H9 (cell line): ENCODE measurements around the gene TCOF1. TPM values are rescaled to one million over a fixed set of nuclear protein-coding genes. Genes with fewer than 3 reads are reported as not detected.

ENCODE experiments used
- DNase-seq: peaks from one replicate; pipeline ENCODE4 v3.0.0-alpha.2; 2017
- H2AFZ ChIP-seq: one replicate; pipeline ENCODE4 v1.6.1; 2013; ENCODE audit warnings: mild to moderate bottlenecking, low read length, control low read depth, moderate library complexity
- H2AK5ac ChIP-seq: 2 replicates; pipeline ENCODE4 v1.6.1; 2013; ENCODE audit warnings: low read length, control low read depth, mixed read lengths; ENCODE audit not compliant: insufficient read length
- H2BK120ac ChIP-seq: one replicate; pipeline ENCODE4 v1.6.1; 2013; ENCODE audit warnings: low read depth, mild to moderate bottlenecking, low read length, control low read depth, inconsistent platforms; ENCODE audit not compliant: poor library complexity, severe bottlenecking
- H2BK12ac ChIP-seq: 2 replicates; pipeline ENCODE4 v1.6.1; 2013; ENCODE audit warnings: low read length, control low read depth, mixed read lengths, low read depth; ENCODE audit not compliant: insufficient read length
- H2BK15ac ChIP-seq: 2 replicates; pipeline ENCODE4 v1.6.1; 2013; ENCODE audit warnings: low read depth, low read length, control low read depth
- H2BK20ac ChIP-seq: one replicate; pipeline ENCODE4 v1.6.1; 2013; ENCODE audit warnings: low read depth, mild to moderate bottlenecking, low read length, control low read depth, inconsistent platforms; ENCODE audit not compliant: poor library complexity, severe bottlenecking
- H2BK5ac ChIP-seq: 2 replicates; pipeline ENCODE4 v1.6.1; 2013; ENCODE audit warnings: low read length, control low read depth, mixed read lengths; ENCODE audit not compliant: insufficient read length
- H3K14ac ChIP-seq: 2 replicates; pipeline ENCODE4 v1.6.1; 2013; ENCODE audit warnings: low read length, control low read depth; ENCODE audit not compliant: insufficient read depth
- H3K18ac ChIP-seq: 2 replicates; pipeline ENCODE4 v1.6.1; 2013; ENCODE audit warnings: low read depth, mild to moderate bottlenecking, mixed read lengths, low read length, control low read depth; ENCODE audit not compliant: insufficient read length
- H3K23ac ChIP-seq: 2 replicates; pipeline ENCODE4 v1.6.1; 2013; ENCODE audit warnings: low read length, control low read depth, mixed read lengths, low read depth; ENCODE audit not compliant: insufficient read length
- H3K23me2 ChIP-seq: 2 replicates; pipeline ENCODE4 v1.6.1; 2013; ENCODE audit warnings: low read depth, mild to moderate bottlenecking, mixed read lengths, low read length, control low read depth; ENCODE audit not compliant: insufficient read length, poor library complexity, severe bottlenecking
- H3K27ac ChIP-seq: 2 replicates; pipeline ENCODE4 v1.5.1; 2013; ENCODE audit warnings: low read length, control low read depth, mixed read lengths, low read depth; ENCODE audit not compliant: insufficient read length
- H3K27me3 ChIP-seq: 2 replicates; pipeline ENCODE4 v1.6.1; 2013; ENCODE audit warnings: low read length, control low read depth, inconsistent platforms; ENCODE audit not compliant: insufficient read depth
- H3K4ac ChIP-seq: 2 replicates; pipeline ENCODE4 v1.6.1; 2013; ENCODE audit warnings: low read depth, mild to moderate bottlenecking, control low read depth, inconsistent platforms, low read length, moderate library complexity
- H3K4me1 ChIP-seq: 2 replicates; pipeline ENCODE4 v1.6.1; 2013; ENCODE audit warnings: low read length, control low read depth, inconsistent platforms; ENCODE audit not compliant: insufficient read depth
- H3K4me2 ChIP-seq: 2 replicates; pipeline ENCODE4 v1.6.1; 2013; ENCODE audit warnings: low read length, control low read depth, mixed read lengths; ENCODE audit not compliant: insufficient read length, insufficient read depth
- H3K56ac ChIP-seq: 2 replicates; pipeline ENCODE4 v1.6.1; 2013; ENCODE audit warnings: low read depth, mild to moderate bottlenecking, mixed read lengths, low read length, control low read depth; ENCODE audit not compliant: insufficient read length
- H3K79me1 ChIP-seq: 2 replicates; pipeline ENCODE4 v1.6.1; 2013; ENCODE audit warnings: low read depth, mild to moderate bottlenecking, moderate library complexity, low read length, control low read depth, inconsistent platforms; ENCODE audit not compliant: insufficient read depth, poor library complexity, severe bottlenecking
- H3K79me2 ChIP-seq: 2 replicates; pipeline ENCODE4 v1.6.1; 2013; ENCODE audit warnings: low read length, control low read depth, inconsistent platforms; ENCODE audit not compliant: insufficient read depth
- H3K9ac ChIP-seq: 2 replicates; pipeline ENCODE4 v1.6.1; 2013; ENCODE audit warnings: low read length, control low read depth, mixed read lengths; ENCODE audit not compliant: insufficient read length; ENCODE audit errors: extremely low read depth
- H3K9me3 ChIP-seq: one replicate; pipeline ENCODE4 v1.6.1; 2013; ENCODE audit warnings: low read depth, low read length, inconsistent platforms; ENCODE audit not compliant: control insufficient read depth
- H3T11ph ChIP-seq: one replicate; pipeline ENCODE4 v1.6.1; 2013; ENCODE audit warnings: mild to moderate bottlenecking, low read length, control low read depth, inconsistent platforms
- H4K20me1 ChIP-seq: one replicate; pipeline ENCODE4 v1.6.1; 2013; ENCODE audit not compliant: control insufficient read depth, insufficient read length, insufficient read depth
- H4K5ac ChIP-seq: 2 replicates; pipeline ENCODE4 v1.6.1; 2013; ENCODE audit warnings: low read depth, mild to moderate bottlenecking, mixed read lengths, low read length, control low read depth; ENCODE audit not compliant: insufficient read length
- H4K8ac ChIP-seq: replicated peaks from 2 replicates; pipeline ENCODE4 v1.6.1; 2013; ENCODE audit warnings: low read length, control low read depth, mixed read lengths, low read depth; ENCODE audit not compliant: insufficient read length
- H4K91ac ChIP-seq: 2 replicates; pipeline ENCODE4 v1.6.1; 2013; ENCODE audit warnings: low read depth, mild to moderate bottlenecking, moderate library complexity, mixed read lengths, low read length, control low read depth; ENCODE audit not compliant: insufficient read length
- H3K27ac Mint-ChIP-seq, 3 experiments: 2 replicates in 2 of 3; 3 replicates in 1 of 3; pipeline ENCODE4 v1.8.0; 2020 to 2021; ENCODE audit warnings: mixed read lengths in 3 of 3, mild to moderate bottlenecking in 1 of 3, moderate library complexity in 1 of 3
- H3K27me3 Mint-ChIP-seq: 2 replicates; pipeline ENCODE4 v1.8.0; 2021; ENCODE audit warnings: low read depth, mild to moderate bottlenecking, moderate library complexity, mixed read lengths
- H3K36me3 Mint-ChIP-seq, 3 experiments: 2 replicates in 2 of 3; 3 replicates in 1 of 3; pipeline ENCODE4 v1.8.0; 2020 to 2021; ENCODE audit warnings: low read depth in 3 of 3, mixed read lengths in 3 of 3; ENCODE audit not compliant: insufficient read depth in 1 of 3
- H3K4me1 Mint-ChIP-seq, 2 experiments: 2 replicates each; pipeline ENCODE4 v1.8.0; 2020; ENCODE audit warnings: mixed read lengths in 2 of 2
- H3K4me3 Mint-ChIP-seq, 2 experiments: 2 replicates in 1 of 2; 3 replicates in 1 of 2; pipeline ENCODE4 v1.8.0; 2020 to 2021; ENCODE audit warnings: mild to moderate bottlenecking in 2 of 2, mixed read lengths in 2 of 2, moderate library complexity in 1 of 2
- H3K9me3 Mint-ChIP-seq, 2 experiments: 2 replicates in 1 of 2; 3 replicates in 1 of 2; pipeline ENCODE4 v1.8.0; 2020; ENCODE audit warnings: mild to moderate bottlenecking in 2 of 2, mixed read lengths in 2 of 2, moderate library complexity in 1 of 2
- CTCF ChIP-seq: fragments of 200-600 bp; sonication (generic); conservative IDR thresholded peaks from 3 replicates; pipeline ENCODE4 v1.8.0; 2021; ENCODE audit warnings: antibody characterized with exemption, mild to moderate bottlenecking
- WGBS: extraction: QIAGEN DNeasy Blood & Tissue Kit; methylation state at CpG from one replicate; pipeline ENCODE4 v1.1.7; 2013; ENCODE audit warnings: missing lambda C conversion rate, low lambda C conversion rate, mixed read lengths; ENCODE audit not compliant: insufficient read length; ENCODE audit errors: extremely low coverage; 5-methylcytosine and 5-hydroxymethylcytosine counted together
- total RNA-seq: library from RNA; stranded (reverse); gene quantifications from 2 replicates; pipeline ENCODE4 v1.2.1, GENCODE V29; 2021

TCOF1 gene
- total RNA-seq, 1 experiment from 2014 or later, result 128 TPM

GRCh38 chr5:150309101-150309885 is 48.2 kb upstream of the TCOF1 start:
- H3K4me2 ChIP-seq, result no peak overlapping the region
- no peak overlapping the region for H2AK5ac ChIP-seq
- no peak overlapping the region for H3T11ph ChIP-seq
- no peak overlapping the region for H3K56ac ChIP-seq
- H4K20me1 ChIP-seq, result no peaks in the 10 kb centered on the region
- H3K27ac Mint-ChIP-seq, result no peak overlapping the region; a peak in 1 of 7 replicates
- H2BK120ac ChIP-seq, result no peak overlapping the region
- H4K91ac ChIP-seq, result no peak overlapping the region
- H3K36me3 Mint-ChIP-seq, result no peaks in the 10 kb centered on the region
- no peak overlapping the region for H3K4me3 Mint-ChIP-seq
- no peak overlapping the region for H3K14ac ChIP-seq
- H2BK12ac ChIP-seq, result no peak overlapping the region
- peaks cover 5% of the 10 kb centered on the region for H3K27me3 Mint-ChIP-seq
- no peak overlapping the region for H3K23ac ChIP-seq
- no peak overlapping the region for H3K9ac ChIP-seq
- no peak overlapping the region for H2BK20ac ChIP-seq
- DNase-seq, result no peak
- H3K9me3 ChIP-seq, result no peaks in the 10 kb centered on the region
- no peak overlapping the region for H4K5ac ChIP-seq
- H3K27me3 ChIP-seq, result no peaks in the 10 kb centered on the region
- no peaks in the 10 kb centered on the region for H3K23me2 ChIP-seq
- H3K79me1 ChIP-seq, result no peaks in the 10 kb centered on the region
- H3K4me1 Mint-ChIP-seq, result peaks cover 25 to 31% of the 10 kb centered on the region in 2 experiments
- H2BK15ac ChIP-seq, result no peak overlapping the region
- no peak overlapping the region for H2BK5ac ChIP-seq
- H3K18ac ChIP-seq, result no peak overlapping the region
- no peak for TF ChIP-seq CTCF
- H3K9me3 Mint-ChIP-seq, result no peaks in the 10 kb centered on the region
- no peak overlapping the region for H3K4ac ChIP-seq
- no CpG with 5 or more reads among the region's 7 CpGs for WGBS
- no peak overlapping the region for H4K8ac ChIP-seq
- no peak overlapping the region for H2AFZ ChIP-seq
- no peak overlapping the region for H3K27ac ChIP-seq
- H3K79me2 ChIP-seq, result no peaks in the 10 kb centered on the region
- peaks cover under 1% of the 10 kb centered on the region; the same call in 1 of the 2 replicates for H3K4me1 ChIP-seq
